ENCODE results near the gene NDUFB3.
"Not testable (repeated sequence)": the region's sequence is repeated elsewhere in the genome, so short reads cannot be mapped to it uniquely, and the experiment has no call there.

NDUFB3 gene

DNA sequence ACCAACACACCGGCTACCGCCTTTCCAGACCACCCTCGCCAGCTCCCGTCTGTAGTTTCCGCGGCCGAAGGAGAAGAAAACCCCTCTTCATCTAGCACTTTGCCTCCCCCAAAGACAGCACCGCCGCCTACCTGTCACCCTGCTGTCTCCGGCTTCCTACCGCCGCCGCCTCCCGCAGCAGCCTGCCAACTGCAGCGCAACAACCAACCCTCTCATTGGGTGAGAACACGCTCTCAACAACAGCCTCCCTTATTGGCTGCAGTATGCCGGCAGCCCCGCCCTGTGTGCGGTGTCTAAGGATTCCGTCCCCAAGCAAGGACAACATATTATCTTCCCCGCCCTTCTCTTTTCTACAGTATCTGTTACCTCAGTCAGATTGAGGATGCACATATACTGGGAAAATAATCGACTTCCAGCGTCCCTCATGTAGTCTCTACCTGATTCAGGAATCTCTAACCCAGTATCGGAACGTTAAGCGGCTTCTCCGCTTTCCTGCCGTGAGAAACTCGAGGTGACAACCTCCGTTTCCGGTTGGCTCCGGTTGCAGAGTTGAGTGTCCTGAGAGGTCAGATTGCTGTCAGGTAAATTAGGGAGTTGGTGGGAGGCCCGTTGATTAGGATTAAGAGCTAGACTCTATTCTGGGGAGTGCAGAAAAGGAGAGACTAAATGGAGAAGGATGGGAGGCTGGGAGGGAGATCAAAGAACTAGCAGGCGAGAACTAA lies at the start of gene NDUFB3, which contains the start of gene HYCC2:
Gene NDUFB3, plus strand, starts transcription at position 523 of the 722 bp plus-strand sequence. CDS start 6,882 bp downstream, outside the sequence.
Gene HYCC2, minus strand, starts transcription at position 193 of the 722 bp plus-strand sequence. CDS start 47,662 bp downstream, outside the sequence.
- peak; percentile 98 for DNase-seq (ENCODE audit: low spot score)

DNA sequence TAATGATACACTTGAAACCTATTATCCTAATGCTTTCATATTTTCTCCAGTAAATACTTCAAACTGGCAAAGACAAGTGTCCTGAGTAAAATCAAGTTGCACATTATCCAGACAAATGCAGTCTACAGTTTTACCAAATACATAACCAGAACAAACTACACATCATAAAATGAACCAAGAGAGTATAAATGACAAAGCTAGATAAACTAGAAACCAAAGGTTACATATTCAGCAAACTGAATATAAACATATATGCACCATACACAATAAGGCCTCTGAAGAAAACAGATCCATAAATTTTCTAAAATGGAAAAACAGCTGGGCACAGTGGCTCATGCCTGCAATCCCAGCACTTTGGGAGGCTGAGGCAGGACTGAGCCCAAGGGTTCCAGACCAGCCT lies 47.3 kb upstream of the NDUFB3 start:
- DNase-seq (ENCODE audit: low spot score) = no peak

DNA sequence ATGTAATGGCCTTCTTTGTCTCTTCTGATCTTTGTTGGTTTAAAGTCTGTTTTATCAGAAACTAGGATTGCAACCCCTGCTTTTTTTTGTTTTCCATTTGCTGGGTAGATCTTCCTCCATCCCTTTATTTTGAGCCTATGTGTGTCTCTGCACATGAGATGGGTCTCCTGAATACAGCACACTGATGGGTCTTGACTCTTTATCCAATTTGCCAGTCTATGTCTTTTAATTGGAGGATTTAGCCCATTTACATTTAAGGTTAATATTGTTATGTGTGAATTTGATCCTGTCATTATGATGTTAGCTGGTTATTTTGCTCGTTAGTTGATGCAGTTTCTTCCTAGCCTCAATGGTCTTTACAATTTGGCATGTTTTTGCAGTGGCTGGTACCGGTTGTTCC lies 37.4 kb upstream of the NDUFB3 start:
- DNase-seq (ENCODE audit: low spot score) = not testable (repeated sequence)

DNA sequence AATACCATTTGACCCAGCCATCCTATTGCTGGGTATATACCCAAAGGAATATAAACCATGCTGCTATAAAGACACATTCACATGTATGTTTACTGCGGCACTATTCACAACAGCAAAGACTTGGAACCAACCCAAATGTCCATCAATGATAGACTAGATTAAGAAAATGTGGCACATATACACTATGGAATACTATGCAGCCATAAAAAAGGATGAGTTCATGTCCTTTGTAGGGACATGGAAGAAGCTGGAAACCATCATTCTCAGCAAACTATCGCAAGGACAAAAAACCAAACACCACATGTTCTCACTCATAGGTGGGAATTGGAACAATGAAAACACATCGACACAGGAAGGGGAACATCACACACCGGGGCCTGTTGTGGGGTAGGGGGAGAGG lies 33.4 kb upstream of the NDUFB3 start:
- DNase-seq (ENCODE audit: low spot score) = not testable (repeated sequence)

DNA sequence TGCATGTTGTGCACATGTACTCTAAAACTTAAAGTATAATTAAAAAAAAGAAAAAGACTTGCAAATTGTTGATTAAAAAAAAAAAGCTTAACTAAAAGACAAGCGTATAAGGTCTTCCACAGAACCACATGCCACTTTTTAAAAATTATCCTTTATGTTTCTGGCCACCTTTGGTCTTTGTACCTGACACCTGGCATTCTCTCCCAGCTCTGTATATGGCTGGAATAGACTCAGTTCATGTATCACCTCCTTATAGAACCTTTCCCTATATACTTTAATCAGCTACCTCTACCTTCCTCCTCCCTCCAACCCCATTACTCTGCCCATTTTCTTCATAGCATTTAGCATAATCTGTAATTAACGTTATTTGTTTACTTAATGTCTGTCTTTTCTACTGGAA lies 32.9 kb upstream of the NDUFB3 start:
- no peak for DNase-seq (ENCODE audit: low spot score)

DNA sequence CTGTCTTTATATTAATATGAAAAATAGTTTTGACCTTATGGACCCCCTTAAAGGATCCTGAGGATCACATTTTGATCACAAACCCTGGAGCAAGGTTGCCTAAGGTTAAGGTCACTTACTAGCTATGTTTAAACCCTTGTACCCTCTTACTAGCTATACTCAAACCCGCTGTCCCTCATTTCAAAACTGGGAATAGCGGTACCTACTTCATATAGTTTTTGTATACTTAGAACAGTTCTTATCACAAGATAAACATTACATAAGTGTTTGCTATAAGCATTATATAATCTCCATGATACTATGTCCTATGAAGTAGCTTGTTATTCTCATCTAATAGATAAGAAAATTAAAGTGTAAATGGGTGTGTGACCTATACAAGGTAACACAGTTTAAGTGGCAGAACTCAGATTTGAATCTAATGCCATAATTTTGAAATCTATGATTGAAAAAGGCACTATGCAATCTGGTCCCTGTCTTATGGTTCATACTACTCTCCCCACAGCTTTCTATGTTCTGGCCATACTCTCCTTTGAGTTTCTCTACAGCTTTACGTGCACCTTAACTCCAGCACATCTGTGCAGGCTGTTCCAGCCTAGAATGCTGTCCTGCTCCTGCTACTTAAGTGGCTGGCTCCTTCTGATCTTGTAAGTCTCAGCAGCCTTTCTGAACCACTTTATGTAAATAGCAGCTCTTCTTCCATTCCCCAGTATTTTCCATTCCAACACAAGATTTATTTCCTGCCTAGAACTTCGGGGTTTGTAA lies 30.8 kb upstream of the NDUFB3 start:
- no peak for DNase-seq (ENCODE audit: low spot score)

DNA sequence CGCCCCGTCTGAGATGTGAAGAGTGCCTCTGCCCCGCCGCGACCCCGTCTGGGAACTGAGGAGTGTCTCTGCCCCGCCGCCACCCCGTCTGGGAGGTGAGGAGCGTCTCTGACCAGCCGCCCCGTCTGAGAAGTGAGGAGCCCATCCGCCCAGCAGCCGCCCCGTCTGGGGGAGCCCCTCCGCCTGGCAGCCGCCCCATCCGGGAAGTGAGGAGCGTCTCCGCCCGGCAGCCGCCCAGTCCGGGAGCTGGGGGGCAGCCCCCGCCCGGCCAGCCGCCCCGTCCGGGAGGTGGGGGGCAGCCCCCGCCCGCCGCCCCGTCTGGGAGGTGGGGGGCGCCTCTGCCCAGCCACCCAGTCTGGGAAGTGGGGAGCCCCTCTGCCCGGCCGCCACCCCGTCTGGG lies 29.4 kb upstream of the NDUFB3 start:
- not testable (repeated sequence) for DNase-seq (ENCODE audit: low spot score)

DNA sequence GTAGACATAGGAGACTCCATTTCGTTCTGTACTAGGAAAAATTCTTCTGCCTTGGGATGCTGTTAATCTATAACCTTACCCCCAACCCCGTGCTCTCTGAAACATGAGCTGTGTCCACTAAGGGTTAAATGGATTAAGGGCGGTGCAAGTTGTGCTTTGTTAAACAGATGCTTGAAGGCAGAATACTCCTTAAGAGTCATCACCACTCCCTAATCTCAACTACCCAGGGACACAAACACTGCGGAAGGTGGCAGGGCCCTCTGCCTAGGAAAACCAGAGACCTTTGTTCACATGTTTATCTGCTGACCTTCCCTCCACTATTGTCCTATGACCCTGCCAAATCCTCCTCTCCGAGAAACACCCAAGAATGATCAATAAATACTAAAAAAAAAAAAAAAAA lies 28.8 kb upstream of the NDUFB3 start:
- DNase-seq (ENCODE audit: low spot score) = not testable (repeated sequence)

DNA sequence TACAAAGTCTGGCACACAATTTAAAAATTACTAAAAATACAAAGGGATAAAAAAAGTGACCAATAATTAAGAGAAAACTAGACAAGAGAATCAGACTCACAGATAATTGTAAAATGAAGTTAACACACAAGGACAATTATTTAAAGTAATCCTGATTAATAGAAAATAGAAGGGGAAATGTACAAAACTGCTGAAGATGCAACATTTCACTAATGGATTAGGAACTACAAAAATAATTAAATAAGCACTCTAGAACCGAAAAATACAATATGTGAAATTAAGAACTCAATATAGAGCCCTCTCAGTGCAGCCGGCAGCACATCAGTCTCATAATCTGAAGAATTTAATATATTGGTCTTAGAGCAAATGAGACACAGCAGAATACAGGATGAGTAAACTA lies 24.9 kb upstream of the NDUFB3 start:
- DNase-seq (ENCODE audit: low spot score) = no peak

DNA sequence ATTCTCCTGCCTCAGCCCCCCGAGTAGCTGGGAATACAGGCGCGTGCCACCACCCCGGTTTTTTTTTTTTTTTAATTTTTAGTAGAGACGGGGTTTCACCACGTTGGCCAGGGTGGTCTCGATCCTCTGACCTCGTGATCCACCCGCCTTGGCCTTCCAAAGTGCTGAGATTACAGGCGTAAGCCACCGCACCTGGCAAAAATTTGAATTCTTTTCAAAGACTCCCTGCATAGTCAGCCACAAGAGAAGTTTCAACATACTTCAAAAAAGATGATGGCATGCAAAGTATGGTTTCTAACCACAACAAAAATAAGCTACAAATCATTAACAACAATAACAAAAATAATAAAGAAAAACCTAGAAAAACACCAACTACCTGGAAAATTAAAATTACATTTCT lies 22.3 kb upstream of the NDUFB3 start:
- no peak for DNase-seq (ENCODE audit: low spot score)

DNA sequence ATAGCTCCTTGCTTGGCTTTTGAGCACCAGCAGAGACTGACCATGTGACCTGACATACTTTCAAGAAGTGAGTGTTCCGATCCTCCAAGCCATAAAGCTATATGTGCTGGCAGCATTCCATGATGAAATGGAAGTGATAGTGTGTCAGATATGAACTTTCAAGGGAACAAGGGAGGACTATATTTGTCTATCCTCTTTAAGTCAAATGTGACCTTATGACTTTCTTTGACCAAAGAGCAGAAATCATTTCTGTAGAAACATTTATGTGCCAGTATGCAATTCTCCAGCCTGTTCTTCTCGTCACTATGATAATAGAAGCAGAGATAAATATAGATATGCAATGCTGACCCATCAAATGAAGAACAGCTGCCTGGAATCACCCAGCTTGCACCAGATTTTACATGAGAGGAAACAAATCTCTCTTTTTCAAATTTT lies 14.7 kb upstream of the NDUFB3 start:
- DNase-seq (ENCODE audit: low spot score) = no peak

DNA sequence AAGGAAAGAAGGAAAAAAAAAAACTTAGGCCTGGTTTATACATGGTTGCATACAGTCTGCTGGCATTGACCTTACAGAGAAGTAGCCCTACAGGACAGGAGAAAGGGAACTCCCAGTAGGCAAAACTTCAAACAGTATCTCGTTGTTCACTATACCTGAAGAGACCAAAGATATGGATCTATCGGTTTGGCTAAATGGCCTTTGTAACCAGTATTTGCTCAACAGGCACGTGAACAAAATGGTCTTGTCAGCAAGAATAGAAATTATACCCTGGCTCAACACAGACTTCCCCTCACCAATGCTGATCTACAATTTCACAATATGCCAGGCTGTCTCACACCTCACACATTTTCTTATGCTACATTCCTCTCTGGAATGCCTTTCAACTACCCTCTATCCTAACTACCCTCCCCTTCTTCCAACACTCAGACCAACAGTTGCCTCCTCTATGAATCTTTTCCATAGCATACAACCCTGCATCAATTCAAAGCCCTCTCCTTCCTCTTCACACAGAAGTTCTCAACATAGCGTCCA lies 14.0 kb upstream of the NDUFB3 start:
- no peak for DNase-seq (ENCODE audit: low spot score)

DNA sequence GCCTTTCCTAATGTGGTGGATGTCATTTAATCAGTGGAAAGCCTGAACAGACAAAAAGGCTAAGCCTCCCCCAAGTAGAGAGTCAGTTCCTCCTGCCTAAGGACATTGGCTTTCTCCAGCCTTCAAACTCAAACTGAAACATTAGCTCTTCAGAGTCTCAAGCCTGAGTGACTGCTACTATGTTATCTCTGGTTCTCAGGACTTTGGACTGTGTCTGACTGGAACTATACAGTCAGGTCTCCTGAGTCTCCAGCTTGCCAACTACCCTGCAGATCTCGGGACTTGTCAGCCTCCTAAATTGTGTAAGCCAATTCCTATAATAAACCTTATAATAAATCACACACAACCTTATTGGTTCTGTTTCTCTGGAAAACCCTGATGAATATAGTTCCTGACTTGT lies 12.9 kb upstream of the NDUFB3 start:
- DNase-seq (ENCODE audit: low spot score) = no peak

DNA sequence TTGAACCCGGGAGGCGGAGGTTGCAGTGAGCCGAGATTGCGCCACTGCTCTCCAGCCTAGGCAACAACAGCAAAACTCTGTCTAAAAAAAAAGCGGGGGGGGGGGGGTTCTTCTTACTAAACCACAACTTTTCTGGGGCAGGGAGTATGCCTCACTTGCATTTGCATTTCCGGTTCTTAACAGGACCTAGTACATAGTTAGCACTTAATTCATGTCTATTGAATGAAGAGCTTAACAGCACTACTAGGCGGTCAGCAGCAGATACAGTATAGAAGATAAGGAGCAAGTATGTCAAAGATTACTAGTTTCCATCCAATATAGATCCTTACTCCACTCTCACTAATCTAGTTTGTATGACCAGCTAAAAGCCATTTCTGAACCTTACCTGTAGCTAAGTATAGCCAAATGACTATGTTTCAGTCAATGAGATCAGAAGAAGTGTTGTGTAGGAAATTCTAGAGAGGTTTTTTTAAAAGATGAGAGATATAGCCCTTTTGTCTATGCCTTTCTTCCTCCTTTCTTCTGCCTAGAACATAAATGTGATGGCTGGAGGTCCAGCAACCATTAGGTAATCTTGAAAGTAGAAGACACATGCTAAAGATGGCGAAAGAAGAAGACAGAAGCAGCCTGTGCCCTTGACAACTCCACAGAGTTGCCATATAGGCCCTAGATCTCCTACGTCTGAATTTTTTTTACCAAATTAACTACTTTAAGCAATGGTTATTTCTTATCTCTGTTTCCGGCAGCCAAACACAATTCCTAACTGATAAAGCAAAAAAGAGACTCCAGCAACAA lies 11.6 kb upstream of the NDUFB3 start:
- no peak for DNase-seq (ENCODE audit: low spot score)

DNA sequence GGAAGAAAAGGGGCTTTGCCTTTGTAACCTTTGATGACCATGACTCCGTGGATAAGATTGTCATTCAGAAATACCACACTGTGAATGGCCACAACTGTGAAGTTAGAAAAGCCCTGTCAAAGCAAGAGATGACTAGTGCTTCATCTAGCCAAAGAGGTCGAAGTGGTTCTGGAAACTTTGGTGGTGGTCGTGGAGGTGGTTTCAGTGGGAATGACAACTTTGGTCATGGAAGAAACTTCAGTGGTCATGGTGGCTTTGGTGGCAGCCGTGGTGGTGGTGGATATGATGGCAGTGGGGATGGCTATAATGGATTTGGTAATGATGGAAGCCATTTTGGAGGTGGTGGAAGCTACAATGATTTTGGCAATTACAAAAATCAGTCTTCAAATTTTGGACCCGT lies 8.3 kb upstream of the NDUFB3 start:
- not testable (repeated sequence) for DNase-seq (ENCODE audit: low spot score)

DNA sequence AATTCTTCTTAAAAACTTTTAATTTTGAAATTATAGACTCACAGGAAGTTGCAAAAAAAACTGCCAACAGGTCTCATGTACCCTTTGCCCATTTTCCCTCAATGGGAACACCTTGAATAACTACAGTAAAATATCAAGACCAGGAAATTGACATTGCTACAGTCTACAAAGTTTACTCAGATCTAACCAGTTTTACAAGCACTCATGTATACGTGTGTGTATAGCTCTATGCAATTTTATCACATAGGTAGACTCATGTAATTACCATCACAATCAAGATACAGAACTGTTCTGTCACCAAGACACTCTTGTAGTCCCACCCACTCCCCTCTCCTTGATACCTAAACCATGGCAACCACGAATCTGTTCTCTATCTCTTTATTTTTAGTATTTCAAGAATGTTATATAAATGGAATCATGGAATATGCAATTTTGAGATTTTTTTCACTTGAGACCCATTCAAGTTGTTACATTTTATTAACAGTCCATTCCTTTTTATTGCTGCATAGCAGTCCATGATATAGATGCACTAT lies 6.9 kb upstream of the NDUFB3 start:
- no peak for DNase-seq (ENCODE audit: low spot score)

DNA sequence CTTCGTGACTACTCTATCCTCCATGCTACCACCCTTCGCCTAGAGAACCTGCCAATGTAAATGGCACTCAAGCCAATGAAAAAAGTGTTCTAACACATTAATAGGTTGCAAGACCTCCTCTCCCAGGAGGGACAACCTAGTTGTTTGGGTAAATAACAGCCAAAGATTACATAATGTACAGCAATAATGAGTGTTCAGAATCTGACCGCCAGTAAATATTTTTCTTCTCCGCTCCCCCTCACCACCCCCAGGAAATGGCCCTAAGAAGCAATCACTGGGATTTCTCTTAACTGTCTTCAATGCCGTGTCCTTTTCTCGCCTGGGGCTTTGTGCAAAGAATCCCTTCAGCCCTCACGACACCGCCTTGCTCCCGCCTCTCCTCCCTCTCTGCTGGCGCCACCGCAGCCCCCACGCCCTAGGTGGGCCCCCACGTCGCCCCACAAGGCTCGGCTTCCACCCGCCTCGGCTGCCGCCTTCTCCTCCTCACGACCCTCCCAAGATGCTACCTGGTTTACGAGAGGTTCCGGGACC lies 788 bp upstream of the NDUFB3 start:
- no peak for DNase-seq (ENCODE audit: low spot score)

DNA sequence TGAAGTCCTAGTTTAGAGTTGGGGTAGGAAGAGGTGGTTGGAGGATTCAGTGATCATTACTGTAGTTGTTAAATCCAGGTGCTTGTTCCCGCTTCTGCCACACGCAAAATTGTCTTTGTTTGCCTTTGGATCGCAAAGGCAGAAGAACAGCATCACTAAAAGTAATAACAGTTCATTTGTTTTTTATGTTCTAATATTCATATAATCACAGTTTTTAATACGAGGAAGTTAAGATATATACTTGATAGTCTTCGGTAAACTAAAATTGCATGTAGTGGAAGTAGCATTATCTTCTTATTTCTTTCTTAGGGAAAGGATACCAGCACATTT lies 365 bp downstream of the NDUFB3 start:
- no peak for DNase-seq (ENCODE audit: low spot score)

DNA sequence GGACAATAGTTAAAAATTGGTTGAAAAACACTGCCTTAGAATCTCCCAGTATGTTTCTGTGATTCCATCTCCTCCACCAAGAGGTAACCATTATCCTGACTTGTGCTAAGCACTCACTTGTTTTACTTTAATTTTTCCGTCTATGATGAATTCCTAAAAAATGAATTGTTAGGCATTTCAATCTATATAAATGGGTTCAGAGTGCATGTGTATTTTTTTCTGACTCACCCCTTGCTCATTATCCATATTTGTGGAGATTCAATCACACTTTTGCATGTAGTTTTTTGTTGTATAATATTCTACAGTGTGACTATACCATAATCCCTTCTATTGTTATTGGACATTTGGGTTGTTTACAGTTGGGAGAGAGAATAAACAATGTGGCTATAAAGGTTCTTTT lies 1.3 kb downstream of the NDUFB3 start:
- DNase-seq (ENCODE audit: low spot score) = no peak

DNA sequence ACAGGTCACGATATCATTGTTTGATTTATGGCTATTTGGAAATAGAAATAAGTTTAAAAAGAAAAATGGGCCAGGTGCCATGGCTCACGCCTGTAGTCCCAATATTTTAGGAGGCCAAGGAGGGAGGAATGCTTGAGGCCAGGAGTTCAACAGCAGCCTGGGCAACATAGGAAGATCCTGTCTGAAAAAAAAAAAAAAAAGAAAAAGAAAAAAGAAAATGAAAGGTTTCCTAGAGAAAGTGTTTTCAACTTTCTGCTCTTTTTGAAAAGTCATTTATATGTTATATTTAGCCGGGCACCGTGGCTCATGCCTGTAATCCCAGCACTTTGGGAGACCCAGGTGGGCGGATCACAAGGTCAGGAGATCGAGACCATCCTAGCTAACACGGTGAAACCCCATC lies 3.2 kb downstream of the NDUFB3 start:
- DNase-seq (ENCODE audit: low spot score) = no peak

DNA sequence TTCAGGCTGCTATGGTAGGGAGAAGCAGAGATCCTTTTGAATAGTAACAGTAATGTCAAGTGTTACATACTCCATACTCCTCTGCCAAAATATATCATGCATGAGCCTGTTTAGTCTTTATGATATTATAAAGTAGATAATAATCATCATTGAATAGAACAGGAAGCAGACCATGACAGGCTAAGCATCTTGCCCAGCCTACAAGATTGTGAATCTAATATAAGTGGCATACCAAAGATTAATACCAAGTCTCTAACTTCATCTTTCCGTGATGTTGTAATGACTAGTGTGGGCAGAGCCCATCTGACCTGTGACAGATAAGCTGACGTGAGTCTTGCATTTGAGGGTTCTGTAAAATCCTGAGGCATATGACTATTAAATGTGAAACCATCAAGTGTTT lies 13.1 kb downstream of the NDUFB3 start:
- no peak for DNase-seq (ENCODE audit: low spot score)

DNA sequence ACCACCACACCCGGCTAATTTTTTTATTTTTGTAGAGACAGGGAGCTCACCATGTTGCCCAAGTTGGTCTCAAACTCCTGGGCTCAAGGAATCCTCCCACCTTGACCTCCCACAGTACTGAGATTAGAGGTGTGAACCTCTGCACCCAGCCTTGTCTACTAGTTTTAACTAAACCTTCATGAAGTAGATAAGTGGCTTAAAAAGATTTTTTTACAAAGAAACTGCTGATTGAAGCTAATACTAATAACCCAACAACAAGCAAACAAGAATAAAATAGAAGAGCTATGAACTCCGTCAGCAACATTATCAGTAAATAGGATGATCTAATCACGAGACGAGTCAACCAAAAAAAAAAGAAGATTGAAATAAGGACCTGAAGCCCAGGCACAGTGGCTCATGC lies 18.8 kb downstream of the NDUFB3 start:
- DNase-seq (ENCODE audit: low spot score) = no peak

All from germinal center (tissue), 1 donor.